ENCODE measurements around the gene EEIG1.

The EEIG1 gene

GRCh38 chr9:127979333-127980059 lies 1.3 kb downstream of the EEIG1 start:
- Histone ChIP-seq H3K27ac (peak overlapping the region; percentile 71 to 96), H3K4me3 (peak overlapping the region; percentile 98)
- no peak for TF ChIP-seq CTCF (IDR thresholded peaks at IDR 0.05)
- no peak for DNase-seq (ENCODE audit: low spot score)

- Histone ChIP-seq H3K27ac (peak overlapping the region; percentile 71 to 96), H3K4me3 (peak overlapping the region; percentile 98)
- no peak for DNase-seq (ENCODE audit: low spot score)
- no peak for TF ChIP-seq CTCF (IDR thresholded peaks at IDR 0.05)
Measured at GRCh38 chr9:127979015-127979332, 1.8 kb downstream of the EEIG1 start.

- TF ChIP-seq CTCF (IDR thresholded peaks at IDR 0.05): no peak
- Histone ChIP-seq H3K4me3 (peak overlapping the region; percentile 98), H3K27ac (peak overlapping the region; percentile 71 to 96)
- DNase-seq (ENCODE audit: low spot score): peak; percentile 94
Measured at GRCh38 chr9:127977884-127978647, 2.7 kb downstream of the EEIG1 start.

GRCh38 chr9:127977009-127977883 lies 3.5 kb downstream of the EEIG1 start:
- DNase-seq (ENCODE audit: low spot score): no peak
- Histone ChIP-seq H3K27ac (peak overlapping the region; percentile 71 to 96), H3K4me3 (peak overlapping the region; percentile 98)
- TF ChIP-seq CTCF (IDR thresholded peaks at IDR 0.05): no peak

- H3K27ac ChIP-seq: peak overlapping the region in 1 of 2 donors; percentile 96
- no peak for DNase-seq (ENCODE audit: low spot score)
- no peak for TF ChIP-seq CTCF (IDR thresholded peaks at IDR 0.05)
- H3K4me3 ChIP-seq: peak overlapping the region; percentile 98
Measured at GRCh38 chr9:127976498-127976897, 4.3 kb downstream of the EEIG1 start.

GRCh38 chr9:127975376-127976315 lies 5.1 kb downstream of the EEIG1 start:
- Histone ChIP-seq H3K27ac (peak overlapping the region; percentile 51 to 90), H3K4me3 (peak overlapping the region; percentile 53)
- peak; percentile 67 for DNase-seq (ENCODE audit: low spot score)
- TF ChIP-seq CTCF (IDR thresholded peaks at IDR 0.05): no peak

All from coronary artery (tissue), 2 donors.